DMS53 treated with DMSO at 0.1 percent for 48 hours (cell line): Measurements from ENCODE around the gene STYXL2.

Source experiments
- DNase-seq: peaks from one replicate; lab custom pipeline; 2025; ENCODE audit not compliant: unreplicated experiment; lab: John Stamatoyannopoulos, UW

The STYXL2 gene

GRCh38 chr1:167107456-167107855, 13.6 kb downstream of the STYXL2 start:
- DNase-seq = no peak

GRCh38 chr1:167109125-167109524, 15.2 kb downstream of the STYXL2 start:
- no peak for DNase-seq

GRCh38 chr1:167110586-167110985, 16.7 kb downstream of the STYXL2 start:
- no peak for DNase-seq

- no peak for DNase-seq
Observed at GRCh38 chr1:167111868-167112709, 18.2 kb downstream of the STYXL2 start.

GRCh38 chr1:167114725-167115124, 20.9 kb downstream of the STYXL2 start:
- DNase-seq = no peak

GRCh38 chr1:167115655-167116054, 21.8 kb downstream of the STYXL2 start:
- no peak for DNase-seq

- DNase-seq = no peak
Observed at GRCh38 chr1:167116174-167116573, 22.3 kb downstream of the STYXL2 start.

DNA sequence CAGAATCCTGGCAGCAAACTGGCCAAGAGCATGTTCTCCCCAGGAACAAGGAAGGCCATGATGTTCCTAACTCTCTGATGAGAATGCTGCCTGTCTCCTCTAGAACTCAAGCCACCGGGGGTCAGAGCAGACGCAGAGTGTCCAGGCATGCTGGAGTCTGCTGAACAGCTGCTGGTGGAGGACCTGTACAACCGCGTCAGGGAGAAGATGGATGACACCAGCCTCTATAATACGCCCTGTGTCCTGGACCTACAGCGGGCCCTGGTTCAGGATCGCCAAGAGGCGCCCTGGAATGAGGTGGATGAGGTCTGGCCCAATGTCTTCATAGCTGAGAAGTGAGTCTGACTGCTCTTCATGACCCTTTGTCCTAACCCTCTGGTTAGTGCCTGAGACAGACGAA, 23.4 kb downstream of the STYXL2 start:
- no peak for DNase-seq

DNA sequence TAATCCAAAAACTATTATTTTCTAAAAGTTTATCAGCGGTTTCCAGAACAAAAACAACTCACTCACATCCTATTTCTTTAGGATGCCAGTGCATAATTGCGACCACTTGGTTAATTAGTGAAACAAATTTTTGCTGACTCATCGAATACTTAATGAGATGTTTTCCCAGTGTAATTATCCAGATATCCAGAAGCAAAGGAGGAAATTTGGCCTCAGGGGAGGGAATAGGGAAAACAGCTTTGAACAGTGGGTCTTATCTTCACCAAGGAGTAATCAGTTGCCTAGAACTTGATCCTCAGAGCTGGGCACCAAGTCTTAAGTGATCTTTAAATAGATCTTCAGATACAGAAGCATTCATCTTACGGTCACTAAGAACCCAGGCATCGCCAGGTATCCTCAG, 24.3 kb downstream of the STYXL2 start:
- DNase-seq = no peak

DNA sequence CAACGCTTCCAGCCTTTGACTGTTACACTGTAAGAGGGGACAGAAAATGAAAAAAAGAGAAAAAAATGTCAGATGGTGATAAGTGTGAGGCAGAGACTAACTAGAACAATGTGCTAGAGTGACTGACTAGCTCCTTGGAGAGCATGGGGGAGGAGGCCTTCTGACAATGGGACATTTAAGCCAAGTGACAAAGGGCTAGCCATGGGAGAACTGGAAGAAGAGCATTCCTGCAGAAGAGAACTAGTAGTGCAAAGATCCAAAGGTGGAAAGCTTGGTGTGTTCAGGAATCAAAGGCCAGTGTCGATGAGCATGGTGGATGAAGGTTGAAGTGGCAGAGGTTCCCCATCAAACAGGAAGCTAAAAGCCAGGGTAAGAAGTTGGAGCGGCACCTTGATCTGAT, 25.8 kb downstream of the STYXL2 start:
- DNase-seq = no peak

GRCh38 chr1:167120899-167121298, 27.0 kb downstream of the STYXL2 start:
- no peak for DNase-seq

GRCh38 chr1:167121375-167122120, 27.7 kb downstream of the STYXL2 start:
- peak; percentile 64 for DNase-seq

GRCh38 chr1:167122121-167122480, 28.2 kb downstream of the STYXL2 start:
- no peak for DNase-seq

DNA sequence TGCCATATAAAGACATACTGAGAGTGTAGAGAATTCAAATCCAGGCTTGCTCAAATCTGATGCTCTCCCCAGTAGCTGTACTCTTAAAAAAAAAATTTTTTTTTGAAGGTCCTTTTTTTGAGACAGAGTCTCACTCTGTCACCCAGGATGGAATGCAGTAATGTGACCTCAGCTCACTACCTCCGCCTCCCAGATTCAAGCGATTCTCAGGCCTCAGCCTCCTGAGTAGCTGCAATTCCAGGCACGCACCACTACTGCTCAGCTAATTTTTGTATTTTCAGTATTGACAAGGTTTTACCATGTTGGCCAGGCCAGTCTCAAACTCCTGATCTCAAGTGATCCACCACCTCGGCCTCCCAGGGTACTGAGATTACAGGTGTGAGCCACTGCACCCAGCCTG, 28.7 kb downstream of the STYXL2 start:
- no peak for DNase-seq

- DNase-seq = no peak
Observed at GRCh38 chr1:167126317-167126716, 32.4 kb downstream of the STYXL2 start.

DNA sequence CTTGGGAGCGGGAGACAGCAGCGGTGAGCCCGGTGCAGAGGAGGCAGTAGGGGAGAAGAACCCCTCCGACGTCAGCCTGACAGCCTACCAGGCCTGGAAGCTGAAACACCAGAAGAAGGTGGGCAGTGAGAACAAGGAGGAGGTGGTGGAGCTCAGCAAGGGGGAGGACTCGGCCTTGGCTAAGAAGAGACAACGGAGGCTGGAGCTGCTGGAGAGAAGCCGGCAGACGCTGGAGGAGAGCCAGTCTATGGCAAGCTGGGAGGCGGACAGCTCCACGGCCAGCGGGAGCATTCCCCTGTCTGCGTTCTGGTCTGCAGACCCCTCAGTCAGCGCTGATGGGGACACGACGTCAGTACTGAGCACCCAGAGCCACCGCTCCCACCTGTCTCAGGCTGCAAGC, 32.9 kb downstream of the STYXL2 start:
- no peak for DNase-seq

DNA sequence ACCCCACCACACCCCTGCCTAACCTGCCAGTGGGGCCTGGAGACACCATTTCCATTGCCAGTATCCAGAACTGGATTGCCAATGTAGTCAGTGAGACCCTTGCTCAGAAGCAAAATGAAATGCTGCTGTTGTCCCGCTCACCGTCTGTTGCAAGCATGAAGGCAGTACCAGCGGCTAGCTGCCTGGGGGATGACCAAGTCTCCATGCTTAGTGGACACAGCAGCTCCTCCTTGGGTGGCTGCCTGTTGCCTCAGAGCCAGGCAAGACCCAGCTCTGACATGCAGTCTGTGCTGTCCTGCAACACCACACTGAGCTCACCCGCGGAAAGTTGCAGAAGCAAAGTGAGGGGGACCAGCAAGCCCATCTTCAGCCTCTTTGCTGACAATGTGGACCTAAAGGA, 33.4 kb downstream of the STYXL2 start:
- DNase-seq = no peak

DNA sequence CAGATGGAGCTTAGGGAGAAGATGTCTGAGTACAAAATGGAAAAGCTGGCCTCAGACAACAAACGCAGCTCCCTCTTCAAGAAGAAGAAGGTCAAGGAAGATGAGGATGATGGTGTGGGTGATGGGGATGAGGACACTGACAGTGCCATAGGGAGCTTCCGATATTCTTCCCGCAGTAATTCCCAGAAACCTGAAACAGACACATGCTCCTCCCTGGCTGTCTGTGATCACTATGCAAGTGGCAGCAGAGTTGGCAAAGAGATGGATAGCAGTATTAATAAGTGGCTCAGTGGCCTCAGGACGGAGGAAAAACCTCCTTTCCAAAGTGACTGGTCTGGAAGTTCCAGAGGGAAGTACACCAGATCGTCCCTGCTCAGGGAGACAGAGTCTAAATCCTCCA, 33.8 kb downstream of the STYXL2 start:
- no peak for DNase-seq

DNA sequence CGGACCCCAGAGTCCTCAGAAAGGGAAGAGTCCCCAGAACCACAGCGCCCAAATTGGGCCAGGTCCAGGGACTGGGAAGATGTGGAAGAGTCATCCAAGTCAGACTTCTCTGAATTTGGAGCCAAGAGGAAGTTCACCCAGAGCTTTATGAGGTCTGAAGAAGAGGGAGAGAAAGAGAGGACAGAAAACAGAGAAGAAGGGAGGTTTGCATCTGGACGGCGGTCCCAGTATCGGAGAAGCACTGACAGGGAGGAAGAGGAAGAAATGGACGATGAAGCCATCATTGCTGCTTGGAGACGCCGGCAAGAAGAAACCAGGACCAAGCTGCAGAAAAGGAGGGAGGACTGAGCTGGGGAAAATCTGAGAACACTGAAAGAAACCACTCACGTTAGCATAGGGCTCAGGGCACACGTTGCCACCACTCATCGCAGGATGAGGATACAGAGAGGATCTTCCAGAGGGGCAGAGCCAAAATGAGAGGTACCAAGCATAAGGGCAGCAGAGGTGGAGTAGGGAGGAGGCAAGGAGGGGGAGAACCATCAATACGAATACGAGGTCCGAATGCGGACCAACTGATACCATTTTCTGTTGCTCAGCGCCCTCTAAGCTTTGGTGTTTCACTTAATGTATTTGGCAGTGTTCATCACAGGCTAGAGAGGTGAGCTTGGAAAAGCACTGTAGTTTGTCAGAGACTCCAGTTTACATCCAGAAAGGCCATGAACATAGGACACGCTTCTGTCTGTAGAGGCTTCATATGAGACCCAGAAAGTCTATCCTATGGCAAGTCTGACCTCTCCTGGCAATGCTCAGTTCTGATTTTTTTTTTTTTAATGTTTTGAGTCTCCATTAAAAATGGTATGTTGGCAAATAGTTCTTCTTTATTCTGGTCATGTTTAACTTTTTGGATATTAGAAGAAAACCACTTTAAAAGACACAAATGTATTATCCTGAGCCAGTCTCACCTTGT, 34.7 kb downstream of the STYXL2 start:
- no peak for DNase-seq

- no peak for DNase-seq
Observed at GRCh38 chr1:167130829-167131510, 37.1 kb downstream of the STYXL2 start.
